ENCODE measurements around the gene CRAT. TPM values are rescaled to one million over a fixed set of nuclear protein-coding genes. Genes with fewer than 3 reads are reported as not detected.

The CRAT gene
- polyA plus RNA-seq, 1 donor (not counting 4 experiments of a cell fraction or from before 2014, with no cell fraction given), result 6.5 TPM

DNA sequence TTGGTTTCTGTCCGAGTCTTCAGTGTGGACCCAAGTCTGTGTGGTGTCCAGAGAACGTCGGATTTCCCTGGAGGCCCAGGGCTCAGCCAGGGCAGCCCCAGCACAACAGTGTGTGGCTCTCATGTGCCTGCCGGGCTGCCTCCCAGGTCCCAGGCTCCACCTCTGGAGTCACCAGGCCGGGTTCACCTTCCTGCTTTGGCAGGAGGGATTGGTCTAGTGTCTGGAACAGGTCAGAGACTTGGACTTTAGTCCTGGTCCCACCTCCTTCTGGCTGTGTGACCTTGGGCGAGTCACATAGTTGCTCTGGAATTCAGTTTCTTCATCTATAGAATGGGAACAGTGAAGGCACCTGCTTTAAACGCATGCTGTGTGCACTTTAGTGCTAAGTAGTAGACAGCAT is 26.5 kb downstream of the CRAT start:
- peaks cover 32% of the 10 kb centered on the region for H3K79me2 ChIP-seq (ENCODE audit: control insufficient read depth, insufficient read depth, low read length)

DNA sequence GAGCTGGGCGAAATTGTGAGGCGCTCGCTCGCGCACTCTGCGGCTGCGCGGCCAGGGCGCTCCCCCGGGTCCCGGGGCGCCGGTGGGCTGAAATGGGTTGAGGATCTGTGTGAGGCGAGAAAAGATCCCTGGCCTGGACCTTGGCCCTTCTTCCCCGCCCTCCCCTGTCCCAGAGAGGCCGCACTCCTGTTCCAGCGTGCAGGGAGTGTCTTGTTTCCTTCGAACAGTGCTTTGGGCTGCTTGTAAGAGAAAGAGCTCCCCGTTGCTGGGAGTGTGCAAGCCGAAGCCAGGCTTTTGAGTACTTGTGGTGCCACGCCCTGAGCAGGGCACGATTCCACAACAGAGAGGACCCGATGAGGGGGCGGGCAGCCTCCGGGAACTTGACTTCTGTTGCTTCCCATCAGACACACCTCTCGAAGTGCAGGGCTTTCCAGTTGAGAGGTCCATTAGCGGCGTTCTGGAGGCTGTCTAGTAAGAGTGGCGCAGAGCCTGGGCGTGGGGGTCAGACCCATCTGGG is 29.1 kb downstream of the CRAT start:
- Histone ChIP-seq H3K9me3 (ENCODE audit: control insufficient read depth, low read depth, low read length) (no peaks in the 10 kb centered on the region), H3K9ac (ENCODE audit: control insufficient read depth, extremely low read depth, insufficient read depth, low read length) (peak overlapping the region; percentile 88), H3K79me2 (ENCODE audit: control insufficient read depth, insufficient read depth, low read length) (peaks cover 32% of the 10 kb centered on the region), H3K4me2 (ENCODE audit: control insufficient read depth, extremely low read depth, insufficient read depth, low read depth, low read length) (peak overlapping the region; percentile 87), H3K9me1 (ENCODE audit: control insufficient read depth, extremely low read depth, insufficient read depth, low read length) (no peaks in the 10 kb centered on the region), H2AFZ (ENCODE audit: control insufficient read depth, low read length) (peak overlapping the region; percentile 89), H3K36me3 (ENCODE audit: control insufficient read depth in 2 of 2, extremely low read depth in 1 of 2, insufficient read depth in 2 of 2, low read length in 2 of 2) (peaks cover 8 to 12% of the 10 kb centered on the region in 2 experiments), H3K27ac (ENCODE audit: control insufficient read depth, insufficient read depth, low read length) (peak overlapping the region; percentile 67), H4K20me1 (ENCODE audit: control insufficient read depth, extremely low read depth, insufficient read depth, low read length) (no peaks in the 10 kb centered on the region), H3K4me3 (ENCODE audit: control insufficient read depth in 2 of 3, extremely low read depth in 1 of 3, insufficient read depth in 2 of 3, low read depth in 1 of 3, low read length in 3 of 3) (peak overlapping the region; percentile 79 to 95 (median 93)), H3K27me3 (ENCODE audit: control insufficient read depth, extremely low read depth, insufficient read depth, low read length) (no peaks in the 10 kb centered on the region), H3K4me1 (ENCODE audit: control insufficient read depth, extremely low read depth, insufficient read depth, low read length) (peaks cover 14% of the 10 kb centered on the region)
- no peak for FAIRE-seq
- TF ChIP-seq, protein P1, sequence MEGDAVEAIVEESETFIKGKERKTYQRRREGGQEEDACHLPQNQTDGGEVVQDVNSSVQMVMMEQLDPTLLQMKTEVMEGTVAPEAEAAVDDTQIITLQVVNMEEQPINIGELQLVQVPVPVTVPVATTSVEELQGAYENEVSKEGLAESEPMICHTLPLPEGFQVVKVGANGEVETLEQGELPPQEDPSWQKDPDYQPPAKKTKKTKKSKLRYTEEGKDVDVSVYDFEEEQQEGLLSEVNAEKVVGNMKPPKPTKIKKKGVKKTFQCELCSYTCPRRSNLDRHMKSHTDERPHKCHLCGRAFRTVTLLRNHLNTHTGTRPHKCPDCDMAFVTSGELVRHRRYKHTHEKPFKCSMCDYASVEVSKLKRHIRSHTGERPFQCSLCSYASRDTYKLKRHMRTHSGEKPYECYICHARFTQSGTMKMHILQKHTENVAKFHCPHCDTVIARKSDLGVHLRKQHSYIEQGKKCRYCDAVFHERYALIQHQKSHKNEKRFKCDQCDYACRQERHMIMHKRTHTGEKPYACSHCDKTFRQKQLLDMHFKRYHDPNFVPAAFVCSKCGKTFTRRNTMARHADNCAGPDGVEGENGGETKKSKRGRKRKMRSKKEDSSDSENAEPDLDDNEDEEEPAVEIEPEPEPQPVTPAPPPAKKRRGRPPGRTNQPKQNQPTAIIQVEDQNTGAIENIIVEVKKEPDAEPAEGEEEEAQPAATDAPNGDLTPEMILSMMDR (optimal IDR thresholded peaks at IDR 0.05 in 1 of 3, IDR thresholded peaks at IDR 0.05 in 1 of 3, conservative IDR thresholded peaks at IDR 0.05 in 1 of 3; ENCODE audit: extremely low read depth in 1 of 3, insufficient read depth in 2 of 3, low read length in 3 of 3), result no peak
- TF ChIP-seq EZH2 (IDR thresholded peaks at IDR 0.05; ENCODE audit: low read length), result no peak
- peak; percentile 13 for DNase-seq (ENCODE audit: low read depth, low spot score)
- dilution Hi-C loops (cut with MboI; ENCODE audit: extremely low pct_ligation_motif_present, low sequenced_read_pairs), result no loop called here

More for the DNA sequence above, 26.5 kb downstream of the CRAT start:
- H3K4me1 ChIP-seq (ENCODE audit: control insufficient read depth, extremely low read depth, insufficient read depth, low read length), result peaks cover 18% of the 10 kb centered on the region
- H3K4me3 ChIP-seq (ENCODE audit: control insufficient read depth in 2 of 3, extremely low read depth in 1 of 3, insufficient read depth in 2 of 3, low read depth in 1 of 3, low read length in 3 of 3), result no peak overlapping the region
- dilution Hi-C loops (cut with MboI; ENCODE audit: extremely low pct_ligation_motif_present, low sequenced_read_pairs), result no loop called here
- H2AFZ ChIP-seq (ENCODE audit: control insufficient read depth, low read length), result no peak overlapping the region
- TF ChIP-seq, protein P1 (optimal IDR thresholded peaks at IDR 0.05 in 1 of 3, IDR thresholded peaks at IDR 0.05 in 1 of 3, conservative IDR thresholded peaks at IDR 0.05 in 1 of 3; ENCODE audit: extremely low read depth in 1 of 3, insufficient read depth in 2 of 3, low read length in 3 of 3), result no peak
- TF ChIP-seq EZH2 (IDR thresholded peaks at IDR 0.05; ENCODE audit: low read length), result no peak
- DNase-seq (ENCODE audit: low read depth, low spot score) (no peak), FAIRE-seq (no peak)
- no peak overlapping the region for H3K27ac ChIP-seq (ENCODE audit: control insufficient read depth, insufficient read depth, low read length)
- H3K27me3 ChIP-seq (ENCODE audit: control insufficient read depth, extremely low read depth, insufficient read depth, low read length), result no peaks in the 10 kb centered on the region
- H3K9me1 ChIP-seq (ENCODE audit: control insufficient read depth, extremely low read depth, insufficient read depth, low read length), result no peaks in the 10 kb centered on the region
- H3K36me3 ChIP-seq (ENCODE audit: control insufficient read depth in 2 of 2, extremely low read depth in 1 of 2, insufficient read depth in 2 of 2, low read length in 2 of 2), result peaks cover 16 to 22% of the 10 kb centered on the region in 2 experiments
- H3K9me3 ChIP-seq (ENCODE audit: control insufficient read depth, low read depth, low read length), result no peaks in the 10 kb centered on the region
- H4K20me1 ChIP-seq (ENCODE audit: control insufficient read depth, extremely low read depth, insufficient read depth, low read length), result no peaks in the 10 kb centered on the region
- H3K4me2 ChIP-seq (ENCODE audit: control insufficient read depth, extremely low read depth, insufficient read depth, low read depth, low read length), result no peak overlapping the region
- no peak overlapping the region for H3K9ac ChIP-seq (ENCODE audit: control insufficient read depth, extremely low read depth, insufficient read depth, low read length)

Data from keratinocyte (primary cell).